GM19455 (cell line): ENCODE results near the gene ZCCHC2.

Experiments used
- ATAC-seq: cut with Tn5 transposase; IDR thresholded peaks from one replicate; pipeline ENCODE4 v1.9.1; 2021; ENCODE audit not compliant: unreplicated experiment

The ZCCHC2 gene

GRCh38 chr18:62537042-62537894 lies 14.4 kb downstream of the ZCCHC2 start:
- no peak for ATAC-seq

- ATAC-seq = no peak
Observed at GRCh38 chr18:62537946-62538345, 15.1 kb downstream of the ZCCHC2 start.

GRCh38 chr18:62538881-62539280 lies 16.1 kb downstream of the ZCCHC2 start:
- ATAC-seq = no peak

- no peak for ATAC-seq
Observed at GRCh38 chr18:62539284-62540165, 16.7 kb downstream of the ZCCHC2 start.

GRCh38 chr18:62543021-62543420 lies 20.2 kb downstream of the ZCCHC2 start:
- ATAC-seq = no peak

GRCh38 chr18:62545098-62545497 lies 22.3 kb downstream of the ZCCHC2 start:
- no peak for ATAC-seq

- no peak for ATAC-seq
Observed at GRCh38 chr18:62549755-62550154, 26.9 kb downstream of the ZCCHC2 start.

- ATAC-seq = no peak
Observed at GRCh38 chr18:62550746-62551145, 27.9 kb downstream of the ZCCHC2 start.

- ATAC-seq = no peak
Observed at GRCh38 chr18:62551972-62552513, 29.2 kb downstream of the ZCCHC2 start.

- ATAC-seq = no peak
Observed at GRCh38 chr18:62554061-62554815, 31.4 kb downstream of the ZCCHC2 start.

GRCh38 chr18:62555135-62555534 lies 32.3 kb downstream of the ZCCHC2 start:
- no peak for ATAC-seq

- no peak for ATAC-seq
Observed at GRCh38 chr18:62556397-62556796, 33.6 kb downstream of the ZCCHC2 start.

GRCh38 chr18:62558015-62558663 lies 35.3 kb downstream of the ZCCHC2 start:
- no peak for ATAC-seq

GRCh38 chr18:62564044-62564443 lies 41.2 kb downstream of the ZCCHC2 start:
- ATAC-seq = no peak

- no peak for ATAC-seq
Observed at GRCh38 chr18:62566199-62566598, 43.4 kb downstream of the ZCCHC2 start.

- ATAC-seq = no peak
Observed at GRCh38 chr18:62566818-62567217, 44.0 kb downstream of the ZCCHC2 start.

GRCh38 chr18:62569081-62569655 lies 46.3 kb downstream of the ZCCHC2 start:
- ATAC-seq = no peak

- no peak for ATAC-seq
Observed at GRCh38 chr18:62571037-62571436, 48.2 kb downstream of the ZCCHC2 start.

GRCh38 chr18:62571648-62572047 lies 48.8 kb downstream of the ZCCHC2 start:
- ATAC-seq = no peak

GRCh38 chr18:62572456-62572855 lies 49.6 kb downstream of the ZCCHC2 start:
- ATAC-seq = no peak
